ENCODE data around the gene ADAMTSL1.

- TF ChIP-seq CTCF (conservative IDR thresholded peaks at IDR 0.05 in 1 of 2, IDR thresholded peaks at IDR 0.05 in 1 of 2; ENCODE audit: extremely low read depth in 1 of 2, insufficient read depth in 1 of 2, low read depth in 1 of 2, low read length in 2 of 2) (no peak), EZH2 (IDR thresholded peaks at IDR 0.05; ENCODE audit: borderline replicate concordance, low read length) (no peak)
Measured at GRCh38 chr9:18907927-18908625, 434.1 kb downstream of the ADAMTSL1 start.

All from mammary epithelial cell (primary cell).